ENCODE measurements around the gene GPR78. TPM values are rescaled to one million over a fixed set of nuclear protein-coding genes. Genes with fewer than 3 reads are reported as not detected.

Gene GPR78
- total RNA-seq, 4 donors from 2014 or later = 0.19 TPM; not detected in 2

DNA sequence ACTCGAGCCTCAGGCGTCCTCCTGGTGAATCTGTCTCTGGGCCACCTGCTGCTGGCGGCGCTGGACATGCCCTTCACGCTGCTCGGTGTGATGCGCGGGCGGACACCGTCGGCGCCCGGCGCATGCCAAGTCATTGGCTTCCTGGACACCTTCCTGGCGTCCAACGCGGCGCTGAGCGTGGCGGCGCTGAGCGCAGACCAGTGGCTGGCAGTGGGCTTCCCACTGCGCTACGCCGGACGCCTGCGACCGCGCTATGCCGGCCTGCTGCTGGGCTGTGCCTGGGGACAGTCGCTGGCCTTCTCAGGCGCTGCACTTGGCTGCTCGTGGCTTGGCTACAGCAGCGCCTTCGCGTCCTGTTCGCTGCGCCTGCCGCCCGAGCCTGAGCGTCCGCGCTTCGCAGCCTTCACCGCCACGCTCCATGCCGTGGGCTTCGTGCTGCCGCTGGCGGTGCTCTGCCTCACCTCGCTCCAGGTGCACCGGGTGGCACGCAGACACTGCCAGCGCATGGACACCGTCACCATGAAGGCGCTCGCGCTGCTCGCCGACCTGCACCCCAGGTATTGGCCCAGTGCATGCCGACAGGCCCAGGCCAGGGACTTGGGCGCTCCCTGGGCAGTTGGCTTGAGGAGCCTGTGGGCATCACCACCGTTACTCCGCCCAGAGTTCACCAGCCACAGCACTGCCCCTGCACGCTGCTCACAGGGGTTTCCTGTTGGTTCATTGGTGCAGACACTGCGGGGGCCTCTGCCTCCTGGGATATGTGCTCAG, 1.1 kb downstream of the GPR78 start:
- ATAC-seq (ENCODE audit: low FRiP score) (no peak), DNase-seq (ENCODE audit: low spot score) (no peak)
- TF ChIP-seq, protein P1, sequence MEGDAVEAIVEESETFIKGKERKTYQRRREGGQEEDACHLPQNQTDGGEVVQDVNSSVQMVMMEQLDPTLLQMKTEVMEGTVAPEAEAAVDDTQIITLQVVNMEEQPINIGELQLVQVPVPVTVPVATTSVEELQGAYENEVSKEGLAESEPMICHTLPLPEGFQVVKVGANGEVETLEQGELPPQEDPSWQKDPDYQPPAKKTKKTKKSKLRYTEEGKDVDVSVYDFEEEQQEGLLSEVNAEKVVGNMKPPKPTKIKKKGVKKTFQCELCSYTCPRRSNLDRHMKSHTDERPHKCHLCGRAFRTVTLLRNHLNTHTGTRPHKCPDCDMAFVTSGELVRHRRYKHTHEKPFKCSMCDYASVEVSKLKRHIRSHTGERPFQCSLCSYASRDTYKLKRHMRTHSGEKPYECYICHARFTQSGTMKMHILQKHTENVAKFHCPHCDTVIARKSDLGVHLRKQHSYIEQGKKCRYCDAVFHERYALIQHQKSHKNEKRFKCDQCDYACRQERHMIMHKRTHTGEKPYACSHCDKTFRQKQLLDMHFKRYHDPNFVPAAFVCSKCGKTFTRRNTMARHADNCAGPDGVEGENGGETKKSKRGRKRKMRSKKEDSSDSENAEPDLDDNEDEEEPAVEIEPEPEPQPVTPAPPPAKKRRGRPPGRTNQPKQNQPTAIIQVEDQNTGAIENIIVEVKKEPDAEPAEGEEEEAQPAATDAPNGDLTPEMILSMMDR (IDR thresholded peaks at IDR 0.05) = no peak

DNA sequence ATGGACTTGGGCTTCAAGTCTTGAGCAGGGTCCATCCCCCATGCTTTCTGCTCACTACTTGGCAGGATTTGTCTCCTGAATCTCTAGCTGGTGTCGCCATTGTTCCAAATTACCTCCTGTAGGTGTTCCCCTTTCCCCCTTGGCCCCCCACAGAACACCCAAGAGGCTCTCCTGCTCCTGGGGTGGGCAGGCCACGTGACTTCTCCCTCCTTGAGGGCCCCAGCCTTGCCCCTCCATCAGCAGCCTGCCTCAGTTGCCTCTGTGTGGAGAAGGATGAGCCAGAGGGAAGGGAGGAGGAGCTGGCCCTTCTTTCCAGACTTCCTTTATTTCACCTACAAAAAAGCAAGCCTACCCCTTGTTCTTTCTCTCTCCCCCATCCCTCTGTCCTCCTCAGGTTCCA, 1.8 kb downstream of the GPR78 start:
- ATAC-seq (ENCODE audit: low FRiP score) (no peak), DNase-seq (ENCODE audit: low spot score) (no peak)
- TF ChIP-seq, protein P1 (IDR thresholded peaks at IDR 0.05) = no peak

DNA sequence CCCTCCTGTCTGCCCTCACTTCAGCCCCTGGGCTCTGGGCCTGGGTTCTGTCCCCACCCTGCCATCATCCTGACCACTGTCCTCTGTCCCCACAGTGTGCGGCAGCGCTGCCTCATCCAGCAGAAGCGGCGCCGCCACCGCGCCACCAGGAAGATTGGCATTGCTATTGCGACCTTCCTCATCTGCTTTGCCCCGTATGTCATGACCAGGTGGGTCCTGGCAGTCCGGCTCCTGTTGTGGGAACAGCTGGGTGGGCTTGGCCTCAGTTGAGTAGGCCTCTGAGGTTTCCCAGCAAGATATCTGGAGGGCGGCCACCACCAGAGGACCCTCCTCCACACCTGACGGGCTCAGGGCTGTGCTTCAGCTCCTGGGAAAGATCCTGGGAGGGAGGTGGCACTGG, 2.2 kb downstream of the GPR78 start:
- DNase-seq (ENCODE audit: low spot score) = no peak
- TF ChIP-seq, protein P1 (IDR thresholded peaks at IDR 0.05) = no peak
- no peak for ATAC-seq (ENCODE audit: low FRiP score)

DNA sequence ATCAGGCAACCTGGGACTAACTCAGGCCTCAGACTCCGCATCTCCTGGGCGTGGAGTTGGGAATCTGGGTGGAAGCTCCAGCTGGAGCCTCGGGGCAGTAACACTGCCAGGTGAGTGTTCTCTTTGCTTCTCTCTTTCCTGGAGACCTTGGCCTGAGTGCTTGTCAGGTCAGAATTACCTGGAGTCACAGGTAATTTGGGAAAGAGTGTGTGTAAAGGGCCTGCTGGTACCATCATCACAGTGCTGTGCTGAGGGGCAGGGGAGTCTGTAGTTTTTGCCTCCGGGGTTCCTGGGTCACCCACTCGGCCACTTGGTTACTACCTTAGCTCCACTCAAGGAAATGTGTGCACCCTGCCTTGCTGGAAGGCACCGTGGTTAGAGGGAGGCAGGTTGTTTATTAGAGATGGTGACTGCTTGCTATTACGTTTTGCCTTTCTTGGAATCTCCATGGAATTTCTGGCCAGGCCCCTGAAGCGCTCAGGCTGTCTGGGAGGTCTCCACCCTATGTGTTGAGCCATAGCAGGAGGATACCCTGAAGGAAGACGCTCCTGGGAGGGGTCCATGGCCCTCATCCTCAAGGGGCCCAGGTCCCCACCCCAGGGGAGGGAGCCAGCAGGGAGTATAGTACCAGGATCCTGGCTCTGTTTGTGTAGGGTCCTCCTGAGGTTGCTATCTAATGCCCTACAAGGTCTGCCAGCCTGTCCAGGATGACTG, 2.9 kb downstream of the GPR78 start:
- TF ChIP-seq, protein P1 (IDR thresholded peaks at IDR 0.05) = no peak
- ATAC-seq (ENCODE audit: low FRiP score) (no peak), DNase-seq (ENCODE audit: low spot score) (no peak)

DNA sequence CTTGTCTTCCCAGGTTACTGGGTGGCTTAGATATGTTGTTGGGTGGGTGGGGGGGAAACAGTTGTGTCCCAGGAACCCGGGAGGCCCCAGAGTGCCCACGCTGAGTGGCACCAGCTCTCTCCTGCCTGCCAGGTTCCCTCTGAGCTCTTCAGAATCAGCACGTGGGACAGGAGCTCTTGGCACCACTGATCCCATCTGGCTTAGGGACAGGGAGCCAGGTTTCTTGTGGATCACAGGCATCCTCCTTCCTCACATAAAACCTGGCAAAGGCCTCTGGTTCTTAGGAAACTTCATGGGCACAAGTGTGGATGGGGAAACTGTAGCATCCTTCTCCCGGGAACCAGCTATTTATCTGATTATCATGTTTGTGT, 3.4 kb downstream of the GPR78 start:
- TF ChIP-seq, protein P1 (IDR thresholded peaks at IDR 0.05) = no peak
- ATAC-seq (ENCODE audit: low FRiP score) = no peak
- DNase-seq (ENCODE audit: low spot score) = no peak

DNA sequence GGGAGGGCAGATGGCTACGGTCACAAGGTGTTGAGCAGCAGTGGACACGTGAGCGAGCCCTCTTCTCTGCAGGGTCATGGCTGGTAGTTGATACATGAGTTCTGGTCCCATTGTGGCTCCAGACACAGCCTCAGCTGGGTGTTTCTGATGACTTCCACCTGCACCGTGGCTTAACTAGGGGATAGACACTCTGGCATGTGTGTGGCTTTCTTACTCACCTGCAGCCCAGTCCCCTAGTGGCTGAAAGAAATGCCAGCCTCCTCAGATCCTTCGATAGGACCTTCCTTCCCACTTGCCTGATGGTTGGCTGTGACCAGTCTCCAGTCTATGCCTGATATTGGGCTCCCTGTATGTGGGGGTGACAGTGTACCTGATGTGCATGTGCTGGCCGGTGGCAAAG, 5.0 kb downstream of the GPR78 start:
- ATAC-seq (ENCODE audit: low FRiP score) = no peak
- DNase-seq (ENCODE audit: low spot score) = no peak
- TF ChIP-seq, protein P1 (IDR thresholded peaks at IDR 0.05) = no peak

Measured in omental fat pad (tissue), 4 donors.